HCT116 (cell line): Measurements from ENCODE around the gene ERP29. TPM values are rescaled to one million over a fixed set of nuclear protein-coding genes. Genes with fewer than 3 reads are reported as not detected.

Experiments used
- ATAC-seq: fragments of 200-7000 bp; cut with Tn5 transposase; 2 replicates; pipeline ENCODE4 v1.9.1; 2020; ENCODE audit warnings: mild to moderate bottlenecking, moderate library complexity
- BruUV-seq: library from RNA; stranded (reverse); fragments of 400-500 nt; replicated peaks from 2 replicates; lab custom pipeline; 2021; lab: Mats Ljungman, UMichigan
- CTCF ChIA-PET: fragments of 300-600 bp; sonication (Branson Sonifier 250); formaldehyde crosslinking; loops from one replicate; lab custom pipeline; 2021; ENCODE audit warnings: antibody characterized with exemption; lab: Charles Lee
- POLR2A ChIA-PET: fragments of 300-600, 350-600 bp; sonication (Branson Sonifier 250); formaldehyde crosslinking; loops from one replicate; lab custom pipeline; 2021; ENCODE audit warnings: antibody characterized with exemption; lab: Charles Lee
- RAD21 ChIA-PET, 2 experiments: fragments of 300-600 bp; sonication (Branson Sonifier 250); formaldehyde crosslinking; loops; one replicate each; lab custom pipeline; 2023; ENCODE audit warnings: low total read pairs in 2 of 2; ENCODE audit not compliant: uncharacterized antibody in 2 of 2, unreplicated experiment in 2 of 2, low non-redundant PET in 1 of 2; lab: Charles Lee
- DNase-seq: peaks from one replicate; pipeline ENCODE4 v3.0.0-alpha.2; 2010; ENCODE audit warnings: low read depth, low spot score
- H2AFZ ChIP-seq: fragments of 200-600 bp; shearing (Covaris generic), sonication (generic); 2 replicates; pipeline ENCODE4 v1.6.1; 2017; ENCODE audit warnings: low read depth, mixed run types, mixed read lengths, antibody characterized with exemption, low read length; ENCODE audit not compliant: poor library complexity, severe bottlenecking
- H3K27ac ChIP-seq: 2 replicates; pipeline ENCODE4 v1.5.1; 2012; ENCODE audit warnings: low read depth, low read length
- H3K27me3 ChIP-seq: fragments of 200-600 bp; sonication (generic); 2 replicates; pipeline ENCODE4 v1.6.1; 2016; ENCODE audit warnings: mixed run types, low read length, mixed read lengths; ENCODE audit not compliant: insufficient read depth
- H3K36me3 ChIP-seq, 2 experiments: fragments of 200-500 bp in 1 of 2; fragments of 200-600 bp in 1 of 2; sonication (Bioruptor generic) in 1 of 2; sonication (generic) in 1 of 2; 2 replicates each; pipeline versions ENCODE4 v1.5.1 to v1.6.1; 2014 to 2016; ENCODE audit warnings: low read length in 2 of 2, inconsistent platforms in 1 of 2, mixed read lengths in 1 of 2, mixed run types in 1 of 2; ENCODE audit not compliant: insufficient read depth in 2 of 2, control insufficient read depth in 1 of 2
- H3K4me1 ChIP-seq, 2 experiments: fragments of 200-600 bp in 1 of 2; sonication (generic) in 1 of 2; 2 replicates each; pipeline versions ENCODE4 v1.5.1 to v1.6.1; 2012 to 2017; ENCODE audit warnings: low read length in 2 of 2, inconsistent platforms in 1 of 2, mild to moderate bottlenecking in 1 of 2, mixed read lengths in 1 of 2, mixed run types in 1 of 2, moderate library complexity in 1 of 2; ENCODE audit not compliant: insufficient read depth in 2 of 2, control insufficient read depth in 1 of 2
- H3K4me2 ChIP-seq: fragments of 200-600 bp; sonication (generic); 2 replicates; pipeline ENCODE4 v1.6.1; 2017; ENCODE audit warnings: mixed run types, low read length, mixed read lengths
- H3K4me3 ChIP-seq, 2 experiments: fragments of 200-600 bp in 1 of 2; sonication (generic) in 1 of 2; replicated peaks in 1 of 2; 2 replicates each; pipeline ENCODE4 v1.5.1; 2011 to 2016; ENCODE audit warnings: low read length in 2 of 2, control low read depth in 1 of 2, low read depth in 1 of 2, mild to moderate bottlenecking in 1 of 2, mixed read lengths in 1 of 2, mixed run types in 1 of 2
- H3K79me2 ChIP-seq: fragments of 200-600 bp; sonication (generic); 2 replicates; pipeline ENCODE4 v1.6.1; 2017; ENCODE audit warnings: mild to moderate bottlenecking, mixed run types, low read length, moderate library complexity, mixed read lengths; ENCODE audit not compliant: insufficient read depth
- H3K9ac ChIP-seq: fragments of 200-600 bp; sonication (generic); 2 replicates; pipeline ENCODE4 v1.6.1; 2016; ENCODE audit warnings: low read length, mixed read lengths
- H3K9me2 ChIP-seq: fragments of 200-600 bp; sonication (generic), shearing (Covaris generic); 2 replicates; pipeline ENCODE4 v1.6.1; 2017; ENCODE audit warnings: mixed run types, mild to moderate bottlenecking, moderate library complexity; ENCODE audit not compliant: insufficient read depth
- H3K9me3 ChIP-seq, 2 experiments: fragments of 200-500 bp in 1 of 2; fragments of 200-600 bp in 1 of 2; sonication (Bioruptor generic) in 1 of 2; sonication (generic) in 1 of 2; 2 replicates each; pipeline ENCODE4 v1.6.1; 2014 to 2017; ENCODE audit warnings: low read length in 2 of 2, mixed read lengths in 2 of 2, inconsistent platforms in 1 of 2, low read depth in 1 of 2, mild to moderate bottlenecking in 1 of 2, mixed run types in 1 of 2, moderate library complexity in 1 of 2; ENCODE audit not compliant: control insufficient read depth in 1 of 2, insufficient read depth in 1 of 2
- H4K20me1 ChIP-seq: fragments of 200-600 bp; sonication (generic), shearing (Covaris generic); 2 replicates; pipeline ENCODE4 v1.6.1; 2017; ENCODE audit warnings: mixed run types, mild to moderate bottlenecking, moderate library complexity; ENCODE audit not compliant: insufficient read depth
- CEBPB ChIP-seq: IDR thresholded peaks from 2 replicates; pipeline ENCODE4 v1.6.1; 2012; ENCODE audit warnings: low read depth
- EGR1 ChIP-seq: IDR thresholded peaks from 2 replicates; pipeline ENCODE4 v1.6.1; 2012; ENCODE audit warnings: low read depth
- ELF1 ChIP-seq: IDR thresholded peaks from 2 replicates; pipeline ENCODE4 v1.6.1; 2012; ENCODE audit warnings: low read depth, borderline replicate concordance
- JUND ChIP-seq: IDR thresholded peaks from 2 replicates; pipeline ENCODE4 v1.6.1; 2012
- POLR2AphosphoS5 ChIP-seq: IDR thresholded peaks from 2 replicates; pipeline ENCODE4 v1.6.1; 2011; ENCODE audit warnings: mild to moderate bottlenecking, low read depth, low read length, moderate library complexity
- RAD21 ChIP-seq: IDR thresholded peaks from 2 replicates; pipeline ENCODE4 v1.6.1; 2012; ENCODE audit warnings: low read depth, mild to moderate bottlenecking
- SIN3A ChIP-seq: IDR thresholded peaks from 2 replicates; pipeline ENCODE4 v1.6.1; 2012; ENCODE audit warnings: low read depth
- SRF ChIP-seq: IDR thresholded peaks from 2 replicates; pipeline ENCODE4 v1.6.1; 2012; ENCODE audit warnings: low read depth
- TCF7L2 ChIP-seq: IDR thresholded peaks from 2 replicates; pipeline ENCODE4 v1.7.0; 2011; ENCODE audit warnings: borderline replicate concordance, inconsistent platforms; ENCODE audit not compliant: insufficient read depth, insufficient read length; ENCODE audit errors: extremely low read depth
- YY1 ChIP-seq: IDR thresholded peaks from 2 replicates; pipeline ENCODE4 v1.6.1; 2011; ENCODE audit warnings: low read length, low read depth, moderate library complexity, mild to moderate bottlenecking; ENCODE audit not compliant: insufficient replicate concordance; ENCODE audit errors: extremely low read depth
- ZFX ChIP-seq: fragments of 450-650 bp; IDR thresholded peaks from 2 replicates; pipeline ENCODE4 v1.6.1; 2017
- ZNF274 ChIP-seq: fragments of 200-500 bp; sonication (Bioruptor generic); IDR thresholded peaks from 2 replicates; pipeline ENCODE4 v1.6.1; 2014; ENCODE audit warnings: mild to moderate bottlenecking, low read depth, low read length, inconsistent platforms
- intact Hi-C: fragments of 100-400 bp; cut with micrococcal nuclease; formaldehyde crosslinking; loops from 2 replicates; pipeline ENCODE4 v1.10.0; 2022
- total RNA-seq: library from RNA; stranded (reverse); gene quantifications from one replicate; pipeline ENCODE4 v1.2.1, GENCODE V29; 2021; ENCODE audit not compliant: unreplicated experiment
- TF ChIP-seq, protein P1 (sequence below): IDR thresholded peaks from 2 replicates; pipeline ENCODE4 v1.6.1; 2012; ENCODE audit warnings: low read depth

The ERP29 gene
- total RNA-seq, 1 experiment from 2014 or later, result 130 TPM

DNA sequence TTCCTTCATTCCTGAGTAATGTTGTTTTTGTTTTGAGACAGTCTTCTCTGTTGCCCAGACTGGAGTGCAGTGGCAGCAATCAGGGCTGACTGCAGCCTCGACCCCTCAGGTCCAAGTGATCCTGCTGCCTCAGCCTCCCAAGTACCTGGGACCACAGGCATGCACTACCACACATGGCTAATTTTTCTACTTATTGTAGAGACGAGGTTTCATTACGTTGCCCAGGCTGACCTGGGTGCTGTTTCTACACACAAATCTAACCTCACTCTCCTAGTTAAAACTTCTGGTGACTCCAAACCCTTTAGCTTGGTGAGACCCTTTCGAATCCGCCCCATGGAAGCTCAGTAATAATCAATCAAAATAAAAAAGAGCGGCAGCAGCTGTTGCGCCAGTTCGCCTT lies 1.5 kb upstream of the ERP29 start:
- peak overlapping the region; percentile 99 for H3K27ac ChIP-seq
- no peaks in the 10 kb centered on the region; the same call in 1 of the 2 replicates for H4K20me1 ChIP-seq
- TF ChIP-seq, protein P1, sequence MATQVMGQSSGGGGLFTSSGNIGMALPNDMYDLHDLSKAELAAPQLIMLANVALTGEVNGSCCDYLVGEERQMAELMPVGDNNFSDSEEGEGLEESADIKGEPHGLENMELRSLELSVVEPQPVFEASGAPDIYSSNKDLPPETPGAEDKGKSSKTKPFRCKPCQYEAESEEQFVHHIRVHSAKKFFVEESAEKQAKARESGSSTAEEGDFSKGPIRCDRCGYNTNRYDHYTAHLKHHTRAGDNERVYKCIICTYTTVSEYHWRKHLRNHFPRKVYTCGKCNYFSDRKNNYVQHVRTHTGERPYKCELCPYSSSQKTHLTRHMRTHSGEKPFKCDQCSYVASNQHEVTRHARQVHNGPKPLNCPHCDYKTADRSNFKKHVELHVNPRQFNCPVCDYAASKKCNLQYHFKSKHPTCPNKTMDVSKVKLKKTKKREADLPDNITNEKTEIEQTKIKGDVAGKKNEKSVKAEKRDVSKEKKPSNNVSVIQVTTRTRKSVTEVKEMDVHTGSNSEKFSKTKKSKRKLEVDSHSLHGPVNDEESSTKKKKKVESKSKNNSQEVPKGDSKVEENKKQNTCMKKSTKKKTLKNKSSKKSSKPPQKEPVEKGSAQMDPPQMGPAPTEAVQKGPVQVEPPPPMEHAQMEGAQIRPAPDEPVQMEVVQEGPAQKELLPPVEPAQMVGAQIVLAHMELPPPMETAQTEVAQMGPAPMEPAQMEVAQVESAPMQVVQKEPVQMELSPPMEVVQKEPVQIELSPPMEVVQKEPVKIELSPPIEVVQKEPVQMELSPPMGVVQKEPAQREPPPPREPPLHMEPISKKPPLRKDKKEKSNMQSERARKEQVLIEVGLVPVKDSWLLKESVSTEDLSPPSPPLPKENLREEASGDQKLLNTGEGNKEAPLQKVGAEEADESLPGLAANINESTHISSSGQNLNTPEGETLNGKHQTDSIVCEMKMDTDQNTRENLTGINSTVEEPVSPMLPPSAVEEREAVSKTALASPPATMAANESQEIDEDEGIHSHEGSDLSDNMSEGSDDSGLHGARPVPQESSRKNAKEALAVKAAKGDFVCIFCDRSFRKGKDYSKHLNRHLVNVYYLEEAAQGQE, result no peak
- TF ChIP-seq TCF7L2 (no peak), ELF1 (no peak), CEBPB (no peak), RAD21 (no peak), EGR1 (no peak), SIN3A (no peak), ZNF274 (no peak), SRF (no peak), ZFX (no peak), POLR2AphosphoS5 (no peak), YY1 (no peak), JUND (no peak)
- TF ChIP-seq, all 23 proteins: peak for 0
- ATAC-seq, result no peak
- H3K9me2 ChIP-seq, result no peaks in the 10 kb centered on the region
- peak overlapping the region; percentile 80 for H3K4me2 ChIP-seq
- H3K79me2 ChIP-seq, result peaks cover 48% of the 10 kb centered on the region
- peaks cover 9 to 21% of the 10 kb centered on the region in 2 experiments for H3K4me1 ChIP-seq
- no peak overlapping the region for H2AFZ ChIP-seq
- no peaks in the 10 kb centered on the region for H3K9me3 ChIP-seq
- ChIA-PET POLR2A (no interaction called here), RAD21 (no interaction called here), CTCF (interaction anchor here (0.8 kb wide), 1 partner anchor 67 kb away, joined by 3 read pairs; no protein-coding TSS in a partner anchor)
- peaks cover 7 to 11% of the 10 kb centered on the region in 2 experiments; a peak in 2 of 4 replicates for H3K36me3 ChIP-seq
- no TSS peak for BruUV-seq
- no peaks in the 10 kb centered on the region for H3K27me3 ChIP-seq
- peak overlapping the region; percentile 88 for H3K9ac ChIP-seq
- peak overlapping the region; percentile 87 to 98 for H3K4me3 ChIP-seq
- intact Hi-C loops, result loop anchor here (5.0 kb wide), 1 partner anchor 401 kb away; no protein-coding TSS in a partner anchor
- no peak for DNase-seq
